Measurements from ENCODE around the gene FCN2. TPM values are rescaled to one million over a fixed set of nuclear protein-coding genes. Genes with fewer than 3 reads are reported as not detected.

FCN2 gene
- total RNA-seq, 1 experiment from 2014 or later: not detected

GRCh38 chr9:134868751-134869553 lies 11.7 kb upstream of the FCN2 start:
- no peak for DNase-seq (ENCODE audit: low read depth)

GRCh38 chr9:134869554-134870300 lies 10.9 kb upstream of the FCN2 start:
- DNase-seq (ENCODE audit: low read depth): no peak

- no peak for DNase-seq (ENCODE audit: low read depth)
Measured at GRCh38 chr9:134870301-134870694, 10.3 kb upstream of the FCN2 start.

GRCh38 chr9:134870746-134871662 lies 9.6 kb upstream of the FCN2 start:
- no peak for DNase-seq (ENCODE audit: low read depth)

GRCh38 chr9:134871697-134872340 lies 8.8 kb upstream of the FCN2 start:
- DNase-seq (ENCODE audit: low read depth): no peak

- no peak for DNase-seq (ENCODE audit: low read depth)
Measured at GRCh38 chr9:134872482-134873231, 8.0 kb upstream of the FCN2 start.

GRCh38 chr9:134875371-134875770 lies 5.2 kb upstream of the FCN2 start:
- DNase-seq (ENCODE audit: low read depth): no peak

- no peak for DNase-seq (ENCODE audit: low read depth)
Measured at GRCh38 chr9:134877541-134877940, 3.1 kb upstream of the FCN2 start.

- DNase-seq (ENCODE audit: low read depth): no peak
Measured at GRCh38 chr9:134879664-134880483, 736 bp upstream of the FCN2 start.

GRCh38 chr9:134881313-134881670 lies 682 bp downstream of the FCN2 start:
- no peak for DNase-seq (ENCODE audit: low read depth)

GRCh38 chr9:134882204-134882785 lies 1.7 kb downstream of the FCN2 start:
- no peak for DNase-seq (ENCODE audit: low read depth)

GRCh38 chr9:134883040-134883782 lies 2.6 kb downstream of the FCN2 start:
- no peak for DNase-seq (ENCODE audit: low read depth)

GRCh38 chr9:134884492-134884891 lies 3.9 kb downstream of the FCN2 start:
- no peak for DNase-seq (ENCODE audit: low read depth)

GRCh38 chr9:134885001-134885678 lies 4.5 kb downstream of the FCN2 start:
- no peak for DNase-seq (ENCODE audit: low read depth)

- no peak for DNase-seq (ENCODE audit: low read depth)
Measured at GRCh38 chr9:134885679-134886412, 5.2 kb downstream of the FCN2 start.

- DNase-seq (ENCODE audit: low read depth): no peak
Measured at GRCh38 chr9:134886413-134886913, 5.9 kb downstream of the FCN2 start.

- DNase-seq (ENCODE audit: low read depth): no peak
Measured at GRCh38 chr9:134887219-134887618, 6.6 kb downstream of the FCN2 start.

Data from RPMI7951 (cell line).